Fibroblast of lung (primary cell): Measurements from ENCODE around the gene STAT3. TPM values are rescaled to one million over a fixed set of nuclear protein-coding genes. Genes with fewer than 3 reads are reported as not detected.

Experiments used
- DNase-seq, 2 donors: peaks; one replicate each; pipeline versions ENCODE4 v3.0.0 to v3.0.0-alpha.2; 2010; ENCODE audit warnings: low read depth in 2 of 2
- H2AFZ ChIP-seq: 2 replicates; pipeline ENCODE4 v1.5.1; 2012; ENCODE audit warnings: low read length, control low read depth, inconsistent platforms
- H3K27ac ChIP-seq: 2 replicates; pipeline ENCODE4 v1.5.1; 2011; ENCODE audit warnings: low read length, control low read depth; ENCODE audit not compliant: insufficient read depth
- H3K27me3 ChIP-seq: 2 replicates; pipeline ENCODE4 v1.5.1; 2011; ENCODE audit warnings: mild to moderate bottlenecking, low read length; ENCODE audit not compliant: control insufficient read depth, insufficient read depth
- H3K36me3 ChIP-seq: 2 replicates; pipeline ENCODE4 v1.5.1; 2011; ENCODE audit warnings: low read length; ENCODE audit not compliant: control insufficient read depth, insufficient read depth
- H3K4me1 ChIP-seq: 2 replicates; pipeline ENCODE4 v1.5.1; 2011; ENCODE audit warnings: low read length; ENCODE audit not compliant: control insufficient read depth, insufficient read depth; ENCODE audit errors: extremely low read depth
- H3K4me2 ChIP-seq: 2 replicates; pipeline ENCODE4 v1.5.1; 2011; ENCODE audit warnings: low read length, control low read depth; ENCODE audit not compliant: insufficient read depth; ENCODE audit errors: extremely low read depth
- H3K4me3 ChIP-seq, 4 experiments: fragments of 200-600 bp in 1 of 4; sonication (generic) in 1 of 4; replicated peaks in 1 of 4; 2 replicates each; pipeline ENCODE4 v1.5.1; 2011 to 2016; ENCODE audit warnings: low read length in 4 of 4, low read depth in 3 of 4, mild to moderate bottlenecking in 3 of 4, control low read depth in 2 of 4, inconsistent platforms in 1 of 4, mixed read lengths in 1 of 4; ENCODE audit not compliant: insufficient read depth in 1 of 4; ENCODE audit errors: control extremely low read depth in 1 of 4
- H3K79me2 ChIP-seq: 2 replicates; pipeline ENCODE4 v1.5.1; 2012; ENCODE audit warnings: mild to moderate bottlenecking, low read length, inconsistent platforms; ENCODE audit not compliant: control insufficient read depth, insufficient read depth
- H3K9ac ChIP-seq: 2 replicates; pipeline ENCODE4 v1.5.1; 2011; ENCODE audit warnings: mild to moderate bottlenecking, low read length, control low read depth; ENCODE audit not compliant: insufficient read depth
- H3K9me3 ChIP-seq: 2 replicates; pipeline ENCODE4 v1.5.1; 2012; ENCODE audit warnings: low read depth, low read length; ENCODE audit not compliant: control insufficient read depth, insufficient read depth
- H4K20me1 ChIP-seq: 2 replicates; pipeline ENCODE4 v1.5.1; 2011; ENCODE audit warnings: low read length; ENCODE audit not compliant: control insufficient read depth, insufficient read depth; ENCODE audit errors: extremely low read depth
- CTCF ChIP-seq, 2 donors: IDR thresholded peaks in 1 of 2; conservative IDR thresholded peaks in 1 of 2; 1 replicate in 1 of 2; 2 replicates in 1 of 2; pipeline ENCODE4 v1.5.1; 2011 to 2012; ENCODE audit warnings: low read length in 2 of 2, control low read depth in 1 of 2, inconsistent platforms in 1 of 2, low read depth in 1 of 2, mild to moderate bottlenecking in 1 of 2
- EZH2 ChIP-seq: IDR thresholded peaks from 2 replicates; pipeline ENCODE4 v1.5.1; 2012; ENCODE audit warnings: low read length, control low read depth, mild to moderate bottlenecking; ENCODE audit errors: missing control alignments
- polyA plus RNA-seq, 2 donors: library from polyadenylated mRNA; depleted of rRNA in 1 of 2; stranded (reverse) in 1 of 2; unstranded in 1 of 2; fragments of >200 nt; gene quantifications; 2 replicates each; pipeline ENCODE4 v1.2.1, GENCODE V29; 2011 to 2012; ENCODE audit warnings: missing spikeins in 1 of 2
- total RNA-seq: library from RNA; depleted of rRNA; stranded (reverse); fragments of >200 nt; gene quantifications from 2 replicates; pipeline ENCODE4 v1.2.1, GENCODE V29; 2014

STAT3 gene
- total and polyA plus RNA-seq, 2 donors (not counting 1 experiment from before 2014, with no cell fraction given) = 75.0 to 101 TPM

GRCh38 chr17:42424991-42425610, 36.9 kb upstream of the STAT3 start:
- no peak overlapping the region for H3K27ac ChIP-seq
- no peak overlapping the region for H3K4me2 ChIP-seq
- peak in 1 of 2 donors; percentile 35 for DNase-seq
- no peak overlapping the region for H2AFZ ChIP-seq
- no peak overlapping the region for H3K4me3 ChIP-seq
- no peaks in the 10 kb centered on the region for H4K20me1 ChIP-seq
- H3K27me3 ChIP-seq = no peaks in the 10 kb centered on the region
- no peaks in the 10 kb centered on the region for H3K36me3 ChIP-seq
- peaks cover 11% of the 10 kb centered on the region for H3K4me1 ChIP-seq
- H3K9me3 ChIP-seq = no peaks in the 10 kb centered on the region
- H3K9ac ChIP-seq = no peak overlapping the region
- TF ChIP-seq EZH2 (no peak), CTCF (conservative IDR thresholded peaks at IDR 0.05 in 1 of 2, IDR thresholded peaks at IDR 0.05 in 1 of 2; ENCODE audit: low read depth in 1 of 2, low read length in 2 of 2) (no peak)
- H3K79me2 ChIP-seq = peaks cover 31% of the 10 kb centered on the region

GRCh38 chr17:42423766-42424165, 35.5 kb upstream of the STAT3 start:
- no peak overlapping the region for H3K9ac ChIP-seq
- peaks cover 3% of the 10 kb centered on the region for H4K20me1 ChIP-seq
- peaks cover 10% of the 10 kb centered on the region for H3K4me1 ChIP-seq
- DNase-seq = no peak
- H3K9me3 ChIP-seq = no peaks in the 10 kb centered on the region
- TF ChIP-seq CTCF (conservative IDR thresholded peaks at IDR 0.05 in 1 of 2, IDR thresholded peaks at IDR 0.05 in 1 of 2; ENCODE audit: low read depth in 1 of 2, low read length in 2 of 2) (no peak), EZH2 (no peak)
- no peaks in the 10 kb centered on the region for H3K36me3 ChIP-seq
- H3K27ac ChIP-seq = peak overlapping the region; percentile 97
- no peaks in the 10 kb centered on the region for H3K27me3 ChIP-seq
- peak overlapping the region; percentile 65 for H3K4me2 ChIP-seq
- peak overlapping the region; percentile 46 to 100 (median 73) for H3K4me3 ChIP-seq
- peaks cover 45% of the 10 kb centered on the region for H3K79me2 ChIP-seq
- no peak overlapping the region for H2AFZ ChIP-seq

DNA sequence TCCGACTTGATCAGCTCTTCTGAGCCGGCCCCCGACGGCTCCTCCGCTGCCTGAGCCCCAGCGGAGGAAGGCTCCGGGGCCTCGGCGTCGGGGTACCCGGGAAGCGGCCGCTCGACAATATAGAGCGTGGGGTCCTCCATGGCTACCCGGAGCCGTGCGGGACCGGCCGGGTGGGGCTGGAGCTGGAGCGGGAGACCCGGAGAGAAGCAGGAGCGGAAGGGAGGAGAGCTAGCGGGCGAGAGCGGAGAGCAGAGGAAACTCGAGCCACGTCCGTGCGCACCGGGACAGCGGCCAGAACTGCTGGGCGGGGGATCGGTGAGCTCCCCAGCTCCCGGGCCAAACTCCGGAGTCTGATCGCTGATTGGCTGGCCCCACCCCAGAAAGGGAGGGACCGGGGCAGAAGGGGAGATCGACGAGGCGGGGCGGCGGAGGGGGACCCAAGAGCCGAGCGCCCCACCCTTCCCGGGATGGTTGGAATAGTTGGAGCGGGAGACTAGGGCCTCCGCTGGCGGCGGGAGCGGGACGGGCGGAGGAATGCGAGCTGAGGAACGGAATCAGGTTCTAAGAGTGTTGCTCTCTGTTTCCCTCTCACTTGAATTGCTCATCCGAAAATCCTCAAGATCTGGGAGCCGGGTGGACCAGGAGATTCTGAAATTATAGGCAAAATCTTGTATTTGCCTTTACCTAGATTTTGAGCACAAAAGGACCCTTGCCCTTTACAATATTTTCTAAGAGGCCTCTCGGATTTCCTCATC, 34.9 kb upstream of the STAT3 start, which contains the start of gene CAVIN1:
Gene CAVIN1 (minus strand): TSS at position 299 of the 755 bp plus-strand sequence. CDS start 159 bp downstream, at position 140.
- H4K20me1 ChIP-seq = peaks cover 3% of the 10 kb centered on the region
- peak within 1 kb of the TSS; percentile 65 for H3K4me2 ChIP-seq
- DNase-seq = peak; percentile 98
- TF ChIP-seq CTCF (conservative IDR thresholded peaks at IDR 0.05 in 1 of 2, IDR thresholded peaks at IDR 0.05 in 1 of 2; ENCODE audit: low read depth in 1 of 2, low read length in 2 of 2) (no peak), EZH2 (no peak)
- peaks cover 7% of the 10 kb centered on the region for H3K4me1 ChIP-seq
- H3K27me3 ChIP-seq = no peaks in the 10 kb centered on the region
- peak within 1 kb of the TSS; percentile 97 for H3K27ac ChIP-seq
- H3K36me3 ChIP-seq = no peaks in the 10 kb centered on the region
- no peaks in the 10 kb centered on the region for H3K9me3 ChIP-seq
- H3K4me3 ChIP-seq = peak within 1 kb of the TSS; percentile 89 to 100 (median 98)
- H2AFZ ChIP-seq = no peak within 1 kb of the TSS
- peaks cover 51% of the 10 kb centered on the region for H3K79me2 ChIP-seq
- peak within 1 kb of the TSS; percentile 95 for H3K9ac ChIP-seq
